Measurements from ENCODE around the gene PLTP. TPM values are rescaled to one million over a fixed set of nuclear protein-coding genes. Genes with fewer than 3 reads are reported as not detected.

The PLTP gene
- total and polyA plus RNA-seq, 2 of the 13 experiments (the other 11 are each of a cell fraction or from before 2014, with no cell fraction given): 16.9 to 28.6 TPM

DNA sequence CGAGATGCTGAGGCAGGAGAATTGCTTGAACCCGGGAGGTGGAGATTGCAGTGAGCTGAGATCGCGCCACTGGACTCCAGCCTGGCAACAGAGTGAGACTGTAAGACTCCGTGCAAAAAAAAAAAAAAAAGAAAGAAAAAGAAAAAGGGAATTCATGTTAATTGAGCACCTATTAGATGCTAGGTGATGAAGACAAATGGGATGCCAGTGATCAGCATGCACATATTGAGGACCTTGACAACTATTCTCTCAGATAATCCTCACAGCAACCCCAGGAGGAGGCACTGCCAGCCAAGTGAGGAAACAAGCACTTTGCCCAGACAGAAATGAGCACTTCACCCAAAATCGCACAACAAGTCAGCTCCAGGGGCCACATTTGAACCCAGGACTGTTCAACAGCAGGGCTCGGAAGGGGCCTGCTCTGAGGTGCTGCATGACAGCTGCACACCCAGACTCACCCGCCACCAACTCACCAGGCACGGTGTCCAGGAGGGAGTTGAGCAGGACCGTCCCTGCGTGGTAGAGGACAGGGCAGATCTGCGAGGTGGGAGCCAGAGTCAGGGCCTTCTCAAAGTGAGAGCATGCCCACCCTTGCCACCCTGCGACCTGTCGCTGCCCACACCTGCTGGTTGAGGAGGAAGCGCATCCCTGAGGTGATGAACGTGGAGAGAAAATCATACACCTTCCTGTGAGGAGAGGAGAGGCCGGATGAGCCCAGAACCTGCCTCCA lies 4.6 kb downstream of the PLTP start:
- no peaks in the 10 kb centered on the region for H3K36me3 ChIP-seq (replicated peaks in 1 of 2; ENCODE audit: control insufficient read depth in 1 of 2, insufficient read depth in 2 of 2, low read length in 2 of 2)
- in situ Hi-C loops (cut with HindIII; ENCODE audit: extremely low pct_ligation_motif_present, low pct_unique_long_range_greater_than_20kb) (no loop called here), intact Hi-C loops (cut with micrococcal nuclease; ENCODE audit: unreplicated experiment) (no loop called here)
- BruUV-seq (replicated peaks): no TSS peak
- H3K27ac ChIP-seq (ENCODE audit: extremely low read length, insufficient read depth, low read length): no peak overlapping the region
- ATAC-seq (no peak), FAIRE-seq (no peak), DNase-seq (ENCODE audit: low spot score) (no peak)
- no peaks in the 10 kb centered on the region for H3K79me2 ChIP-seq (ENCODE audit: insufficient read depth, low read length)
- peaks cover 68% of the 10 kb centered on the region for H3K4me1 ChIP-seq (ENCODE audit: insufficient read depth, low read length)
- no peaks in the 10 kb centered on the region for H4K20me1 ChIP-seq (ENCODE audit: insufficient read depth, low read length)
- no peaks in the 10 kb centered on the region; a peak in 1 of 5 replicates for H3K27me3 ChIP-seq (ENCODE audit: control insufficient read depth in 1 of 2, insufficient read depth in 2 of 2, low read length in 2 of 2)
- H3K4me3 ChIP-seq (replicated peaks in 1 of 3; ENCODE audit: insufficient read depth in 1 of 3, low read depth in 2 of 3, low read length in 3 of 3): no peak overlapping the region
- H3K9me3 ChIP-seq (ENCODE audit: low read length): no peaks in the 10 kb centered on the region
- TF ChIP-seq NFYB (CRISPR knock-in tag; IDR thresholded peaks at IDR 0.05): no peak
- 0 out of 2 replicates have a peak, but pooled peaks have one; percentile 7 for TF ChIP-seq ZNF274 (CRISPR knock-in tag; IDR thresholded peaks at IDR 0.05)
- TF ChIP-seq, protein P1, sequence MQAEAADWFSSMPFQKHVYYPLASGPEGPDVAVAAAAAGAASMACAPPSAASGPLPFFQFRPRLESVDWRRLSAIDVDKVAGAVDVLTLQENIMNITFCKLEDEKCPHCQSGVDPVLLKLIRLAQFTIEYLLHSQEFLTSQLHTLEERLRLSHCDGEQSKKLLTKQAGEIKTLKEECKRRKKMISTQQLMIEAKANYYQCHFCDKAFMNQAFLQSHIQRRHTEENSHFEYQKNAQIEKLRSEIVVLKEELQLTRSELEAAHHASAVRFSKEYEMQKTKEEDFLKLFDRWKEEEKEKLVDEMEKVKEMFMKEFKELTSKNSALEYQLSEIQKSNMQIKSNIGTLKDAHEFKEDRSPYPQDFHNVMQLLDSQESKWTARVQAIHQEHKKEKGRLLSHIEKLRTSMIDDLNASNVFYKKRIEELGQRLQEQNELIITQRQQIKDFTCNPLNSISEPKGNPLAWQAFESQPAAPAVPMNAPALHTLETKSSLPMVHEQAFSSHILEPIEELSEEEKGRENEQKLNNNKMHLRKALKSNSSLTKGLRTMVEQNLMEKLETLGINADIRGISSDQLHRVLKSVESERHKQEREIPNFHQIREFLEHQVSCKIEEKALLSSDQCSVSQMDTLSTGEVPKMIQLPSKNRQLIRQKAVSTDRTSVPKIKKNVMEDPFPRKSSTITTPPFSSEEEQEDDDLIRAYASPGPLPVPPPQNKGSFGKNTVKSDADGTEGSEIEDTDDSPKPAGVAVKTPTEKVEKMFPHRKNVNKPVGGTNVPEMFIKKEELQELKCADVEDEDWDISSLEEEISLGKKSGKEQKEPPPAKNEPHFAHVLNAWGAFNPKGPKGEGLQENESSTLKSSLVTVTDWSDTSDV (CRISPR knock-in tag; IDR thresholded peaks at IDR 0.05): no peak
- TF ChIP-seq KDM5B (CRISPR knock-in tag; IDR thresholded peaks at IDR 0.05; ENCODE audit: borderline replicate concordance): peak; percentile 32; the same call in 1 of the 2 replicates
- TF ChIP-seq HNRNPLL (IDR thresholded peaks at IDR 0.05; ENCODE audit: low read depth, low read length, poor library complexity, severe bottlenecking): peak; percentile 22
- no peak for TF ChIP-seq ZNF496 (CRISPR knock-in tag; IDR thresholded peaks at IDR 0.05; ENCODE audit: insufficient replicate concordance)
- ChIA-PET CTCF (ENCODE audit: low intra/inter-chr PET ratio, low total read pairs) (no interaction called here), POLR2A (interaction anchor here (5.6 to 8.8 kb wide), 2 partner anchors 12 to 15 kb away, joined by 62 to 164 read pairs; partner anchors contain the start of genes CTSA and NEURL2)
- no peak overlapping the region for H3K9ac ChIP-seq (ENCODE audit: insufficient read depth, low read depth, low read length)
- WGBS (ENCODE audit: low lambda C conversion rate): 87% methylated on average over 17 of the region's 17 CpGs
- H3K4me2 ChIP-seq (ENCODE audit: low read depth, low read length): no peak overlapping the region
- no peak overlapping the region for H2AFZ ChIP-seq (ENCODE audit: low read length)

All from HepG2 (cell line).